GM03348 (cell line): ENCODE data around the gene TMEM139.
A peak's percentile ranks its signal among the peaks of the same experiment; 100 is the strongest.

Experiments
- DNase-seq: peaks from one replicate; pipeline ENCODE4 v3.0.0; 2012; ENCODE audit warnings: low spot score

The TMEM139 gene

DNA sequence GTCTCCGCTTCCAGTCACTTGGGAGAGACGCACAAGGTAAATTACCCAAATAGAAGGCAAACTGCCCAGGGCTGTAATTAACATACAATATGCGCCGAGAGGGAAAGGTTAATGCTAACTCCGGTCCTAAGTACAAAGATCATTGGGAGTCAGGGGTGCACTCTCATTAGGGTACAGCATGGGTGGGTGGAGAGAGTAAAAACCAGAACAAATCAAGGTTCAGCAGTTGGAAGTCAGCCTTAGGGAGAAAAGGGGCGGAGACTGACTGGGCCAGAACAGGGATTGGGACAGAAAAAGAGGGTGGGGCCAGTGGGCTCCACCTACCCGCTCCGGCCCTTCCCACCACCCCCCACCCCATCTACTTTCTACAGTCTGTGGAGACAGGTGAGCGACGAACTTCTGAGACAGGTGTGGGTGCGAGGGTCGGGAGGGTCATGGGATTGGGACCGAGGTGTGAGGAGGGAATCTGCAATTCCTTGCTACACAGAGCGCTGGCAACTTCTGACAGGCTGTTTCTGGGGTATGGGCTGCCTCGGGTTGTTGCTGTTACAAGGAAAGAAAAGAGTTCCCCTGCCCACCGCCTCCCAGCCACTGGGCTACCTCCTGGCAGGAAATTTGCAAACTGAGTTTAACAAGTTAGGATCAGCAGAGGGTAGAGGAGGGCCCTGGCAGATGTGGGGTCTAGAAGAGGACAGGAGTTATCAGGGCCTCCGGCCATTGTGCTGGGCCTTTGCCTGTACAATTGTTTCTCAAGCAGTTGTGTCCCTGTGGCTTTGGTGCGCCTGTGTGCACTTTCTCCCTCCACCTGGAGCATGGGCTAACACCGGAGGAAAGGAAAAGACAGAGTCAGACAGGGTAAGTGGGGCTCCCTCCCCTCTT, at the start of gene TMEM139:
Gene TMEM139, plus strand, starts transcription at position 368 of the 879 bp plus-strand sequence. CDS start 1,000 bp downstream, outside the sequence.
- DNase-seq = no peak

DNA sequence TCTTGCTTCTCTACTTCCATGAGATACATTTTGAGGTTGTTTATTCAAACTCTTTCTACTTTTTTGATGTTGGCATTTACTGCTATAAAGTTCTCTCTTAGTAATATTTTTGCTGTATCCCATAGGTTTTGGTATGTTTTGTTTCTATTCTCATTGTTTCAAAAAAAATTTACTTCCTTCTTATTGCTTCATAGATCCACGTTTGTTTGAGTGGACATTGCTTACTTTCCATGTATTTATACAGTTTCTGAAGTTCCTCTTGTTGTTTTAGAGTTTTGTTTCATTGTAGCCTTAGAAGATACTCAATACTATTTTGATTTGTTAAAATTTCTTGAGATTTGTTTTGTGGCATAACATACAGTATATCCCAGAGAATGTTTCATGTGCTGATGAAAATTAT, 49.2 kb upstream of the TMEM139 start:
- no peak for DNase-seq

DNA sequence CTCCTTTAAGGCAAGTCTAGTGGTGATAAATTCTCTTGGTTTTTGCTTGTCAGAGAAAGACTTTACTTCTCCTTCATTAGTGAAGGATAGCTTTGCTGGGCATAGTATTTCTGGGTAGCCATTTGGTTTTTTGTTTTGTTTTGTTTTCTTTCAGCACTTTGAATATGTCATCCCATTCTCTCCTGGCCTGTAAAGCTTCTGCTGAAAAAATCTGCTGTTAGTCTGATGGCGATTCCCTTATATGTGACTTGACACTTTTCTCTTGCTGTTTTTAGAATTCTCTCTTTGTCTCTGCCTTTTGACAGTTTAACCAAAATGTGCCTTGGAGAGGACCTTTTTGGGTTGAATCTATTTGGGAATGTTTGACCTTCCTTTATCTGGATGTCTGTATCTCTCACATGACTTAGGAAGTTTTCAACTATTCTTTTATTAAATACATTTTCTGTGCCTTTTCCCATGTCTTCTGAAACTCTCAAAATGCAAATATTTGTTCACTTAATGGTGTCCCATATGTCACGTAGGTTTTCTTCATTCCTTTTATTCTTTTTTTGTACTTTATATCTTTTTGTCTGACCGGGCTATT, 48.3 kb upstream of the TMEM139 start:
- DNase-seq = no peak

DNA sequence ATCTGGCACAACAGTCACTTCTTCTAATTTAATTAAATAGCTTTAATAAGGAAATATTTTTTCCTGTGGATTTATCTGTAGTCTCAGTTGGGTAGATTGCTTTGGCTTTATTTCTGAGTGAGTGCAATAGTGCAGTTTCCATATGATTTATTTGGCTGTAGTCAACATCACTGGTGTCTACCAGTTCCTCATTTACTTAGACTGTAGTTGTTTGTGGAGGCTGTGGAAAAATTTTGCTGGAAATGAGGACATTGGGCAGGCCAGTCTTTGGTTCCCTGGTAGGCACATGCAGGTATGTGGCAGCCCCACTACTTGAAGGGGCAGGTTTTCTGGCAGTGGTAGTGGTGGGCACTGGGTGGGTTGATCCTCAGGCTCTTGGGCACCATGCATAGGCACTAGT, 47.4 kb upstream of the TMEM139 start:
- DNase-seq = no peak

DNA sequence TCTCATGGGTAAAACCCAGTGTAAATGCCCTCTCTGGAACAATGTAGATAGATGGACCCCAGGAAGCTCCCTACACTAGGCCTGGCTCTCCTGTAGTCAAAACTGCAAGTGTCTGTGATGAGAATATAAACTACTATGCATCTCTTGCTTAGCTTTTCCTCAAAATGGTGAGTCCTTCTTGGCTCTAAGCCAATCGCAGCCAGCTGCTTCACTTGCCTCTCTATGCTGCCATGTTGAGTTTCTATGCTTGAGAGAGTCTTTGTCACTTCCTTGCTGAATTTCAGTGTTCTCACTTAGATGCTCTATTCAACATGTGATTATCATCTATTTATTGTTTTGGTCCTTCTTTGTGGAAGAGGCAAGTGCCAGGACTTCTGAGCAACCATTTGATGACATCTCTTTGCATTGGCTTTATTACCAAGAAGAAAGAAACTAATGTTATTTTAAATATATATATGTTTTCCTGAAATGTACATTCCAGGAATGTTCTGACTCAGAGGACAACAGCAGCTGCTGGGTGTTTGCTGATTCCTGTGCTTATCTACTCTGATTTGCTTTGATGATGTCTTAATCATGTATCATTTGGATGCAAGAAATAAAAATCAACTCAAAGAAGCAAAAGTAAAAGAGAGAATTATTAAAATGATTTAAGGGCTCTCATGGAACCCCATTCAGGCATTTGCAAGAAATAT, 46.3 kb upstream of the TMEM139 start:
- no peak for DNase-seq

DNA sequence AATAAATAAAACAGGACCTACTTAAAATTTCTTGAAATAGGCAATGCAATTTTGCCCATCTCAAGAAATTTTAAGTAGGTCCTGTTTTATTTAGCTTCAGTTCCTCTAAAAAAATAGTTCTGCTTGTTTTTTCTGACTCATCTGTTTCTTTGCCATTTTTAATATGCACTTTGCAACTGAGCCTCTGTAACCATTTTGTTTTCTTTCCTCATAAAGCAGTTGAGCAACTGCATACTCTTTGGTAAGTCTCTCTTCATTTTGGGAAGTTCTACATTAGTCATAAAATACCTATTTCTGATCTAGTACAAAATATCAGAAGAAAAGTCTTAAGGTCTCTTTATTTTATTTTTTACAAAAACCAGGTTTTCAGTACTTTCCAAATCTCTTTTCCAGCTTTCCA, 44.9 kb upstream of the TMEM139 start:
- DNase-seq = peak; percentile 34

DNA sequence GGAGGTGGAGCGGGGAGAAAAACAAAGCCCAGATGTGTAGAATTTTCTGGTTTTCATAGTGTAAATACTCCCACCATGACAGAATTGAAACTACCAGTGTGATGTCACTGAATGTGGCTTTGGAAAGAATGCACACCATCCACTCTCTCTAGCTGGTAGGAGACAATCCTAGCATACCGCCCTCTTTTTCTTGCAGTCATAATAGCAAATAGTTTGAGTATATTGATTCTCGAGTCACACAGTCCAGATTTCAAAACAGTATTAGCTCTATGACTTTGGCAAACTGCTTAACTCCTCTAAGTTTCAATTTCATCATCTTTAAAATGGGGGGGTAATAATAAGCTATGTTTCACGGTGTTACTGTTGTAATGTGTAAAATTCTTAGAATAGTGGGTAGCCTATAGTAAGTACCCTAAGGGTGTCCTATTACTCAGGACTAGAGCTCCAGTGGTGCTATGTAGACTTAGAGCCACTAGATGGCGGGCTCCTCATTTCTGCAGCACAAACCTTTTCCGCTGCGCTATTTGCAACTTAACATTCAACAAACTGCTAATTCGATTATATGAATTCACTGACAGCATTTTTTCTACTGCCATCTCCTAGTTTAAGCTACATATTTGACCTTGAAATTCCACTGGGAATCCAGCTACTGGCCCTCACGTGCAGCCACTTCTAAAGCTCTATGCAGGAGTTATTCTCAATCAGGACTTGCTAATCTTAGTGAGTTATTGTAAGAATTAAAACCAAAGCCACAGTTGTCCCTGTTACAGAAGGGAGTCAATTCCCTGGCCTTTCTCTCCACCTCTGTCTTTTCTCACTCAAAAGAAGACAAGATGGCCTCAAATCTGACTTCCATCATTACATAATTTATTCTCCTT, 44.2 kb upstream of the TMEM139 start:
- DNase-seq = peak; percentile 70

DNA sequence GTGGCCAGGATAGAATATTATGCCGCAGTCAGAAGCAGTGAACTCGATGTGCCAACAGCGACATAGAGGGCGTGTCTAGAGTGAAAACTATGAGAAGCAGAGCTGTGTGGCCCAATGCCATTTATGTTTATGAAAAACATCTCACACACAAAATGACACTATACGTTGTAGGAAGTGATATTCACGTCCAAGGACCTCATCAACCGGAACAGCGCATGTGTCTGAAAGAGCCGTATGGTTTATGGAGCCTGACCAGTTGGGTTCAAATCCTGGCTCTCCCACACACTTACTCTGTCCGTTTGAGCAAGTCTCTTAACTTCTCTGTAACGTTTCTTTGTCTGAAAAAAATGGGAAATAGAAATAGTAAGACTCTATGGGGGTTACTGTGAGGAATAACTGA, 42.5 kb upstream of the TMEM139 start:
- no peak for DNase-seq

DNA sequence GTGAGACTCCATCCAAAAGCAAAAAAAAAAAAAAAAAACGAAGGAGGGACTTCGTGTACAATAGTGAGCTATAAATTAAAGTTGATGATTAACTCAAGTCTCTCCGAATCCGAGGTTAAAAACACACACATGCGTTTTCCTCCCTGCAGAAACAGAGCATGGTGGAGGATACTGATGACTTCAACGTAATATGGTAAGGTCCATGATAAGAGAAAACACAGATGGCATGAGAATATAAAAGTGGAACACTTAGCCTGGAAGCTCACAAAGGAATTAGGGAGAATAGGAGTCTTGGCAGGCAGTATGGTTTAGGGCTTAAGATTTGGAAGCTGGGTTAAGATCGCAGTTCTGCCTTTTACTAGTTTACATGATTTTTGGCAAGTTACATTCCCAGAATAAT, 41.6 kb upstream of the TMEM139 start:
- DNase-seq = no peak

DNA sequence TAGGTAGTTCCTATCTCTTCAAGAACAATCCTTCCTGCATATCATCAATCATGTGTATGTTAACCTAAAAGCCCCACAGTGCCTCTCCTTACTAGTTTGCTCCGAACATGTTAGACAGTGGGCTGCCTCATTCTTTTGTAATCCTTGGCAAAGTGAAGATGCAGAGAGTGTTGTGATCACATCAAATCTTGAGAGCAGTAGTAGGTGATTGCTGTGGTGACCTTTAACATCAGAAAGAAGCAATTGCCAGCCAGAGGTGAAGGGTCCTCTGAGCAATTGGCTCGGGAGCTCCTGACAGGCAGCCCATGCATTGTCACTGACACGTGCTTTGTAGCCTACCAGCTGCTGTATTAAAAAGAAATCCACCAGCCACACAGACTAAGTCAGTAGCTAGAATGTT, 41.1 kb upstream of the TMEM139 start:
- DNase-seq = no peak

DNA sequence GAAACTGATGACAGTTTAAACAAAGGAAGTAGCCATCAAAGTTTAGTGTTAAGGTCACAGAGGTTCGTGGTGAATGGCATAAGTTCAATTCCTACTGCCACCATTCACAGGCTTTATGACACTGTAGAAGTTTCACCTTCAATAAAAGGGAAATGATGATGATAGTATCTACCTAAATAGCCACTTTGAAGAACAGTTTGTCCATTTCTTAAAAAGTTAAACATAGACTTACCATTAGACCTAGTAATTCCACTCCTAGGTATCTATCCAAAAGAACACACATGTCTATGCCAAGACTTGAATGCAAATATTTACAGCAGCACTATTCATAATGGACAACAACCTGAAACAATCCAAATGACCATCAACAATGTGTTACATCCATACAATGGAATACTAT, 40.4 kb upstream of the TMEM139 start:
- DNase-seq = no peak

DNA sequence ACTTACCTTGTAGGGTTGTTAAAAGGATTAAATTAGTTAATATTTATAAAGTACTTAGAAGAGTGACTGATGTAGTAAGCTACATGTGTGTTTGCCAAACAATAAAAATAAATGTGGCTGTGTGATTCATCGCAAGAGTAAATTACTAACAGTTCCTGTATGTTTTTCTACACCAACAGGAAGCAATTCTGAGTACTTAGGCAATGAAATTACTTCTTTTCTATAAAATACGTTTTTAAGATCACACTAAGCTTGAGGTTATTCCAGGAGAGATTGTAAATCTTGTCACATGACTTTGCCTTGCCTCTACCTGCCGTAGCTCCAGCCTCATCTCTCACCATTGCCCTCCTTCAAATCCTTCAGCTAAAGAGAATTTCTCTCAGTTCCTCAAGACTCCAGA, 39.6 kb upstream of the TMEM139 start:
- peak; percentile 37 for DNase-seq

DNA sequence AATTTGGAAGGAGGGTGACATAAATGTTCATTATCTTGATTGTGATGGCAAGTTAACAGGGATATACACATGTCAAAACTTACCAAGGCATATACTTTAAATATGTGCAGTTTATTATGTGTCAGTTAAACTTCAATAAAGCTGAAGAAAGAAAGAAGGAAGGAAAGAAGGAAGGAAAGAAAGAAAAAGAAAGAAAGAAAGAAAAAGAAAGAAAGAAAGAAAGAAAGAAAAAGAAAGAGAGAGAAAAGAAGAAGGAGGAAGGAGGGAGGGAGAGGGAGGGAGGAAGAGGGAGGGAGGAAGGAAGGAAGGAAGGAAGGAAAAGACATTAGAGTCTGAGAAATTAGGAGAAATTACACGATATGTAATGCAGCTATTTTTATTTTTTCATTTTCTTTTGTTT, 37.4 kb upstream of the TMEM139 start:
- no peak for DNase-seq

DNA sequence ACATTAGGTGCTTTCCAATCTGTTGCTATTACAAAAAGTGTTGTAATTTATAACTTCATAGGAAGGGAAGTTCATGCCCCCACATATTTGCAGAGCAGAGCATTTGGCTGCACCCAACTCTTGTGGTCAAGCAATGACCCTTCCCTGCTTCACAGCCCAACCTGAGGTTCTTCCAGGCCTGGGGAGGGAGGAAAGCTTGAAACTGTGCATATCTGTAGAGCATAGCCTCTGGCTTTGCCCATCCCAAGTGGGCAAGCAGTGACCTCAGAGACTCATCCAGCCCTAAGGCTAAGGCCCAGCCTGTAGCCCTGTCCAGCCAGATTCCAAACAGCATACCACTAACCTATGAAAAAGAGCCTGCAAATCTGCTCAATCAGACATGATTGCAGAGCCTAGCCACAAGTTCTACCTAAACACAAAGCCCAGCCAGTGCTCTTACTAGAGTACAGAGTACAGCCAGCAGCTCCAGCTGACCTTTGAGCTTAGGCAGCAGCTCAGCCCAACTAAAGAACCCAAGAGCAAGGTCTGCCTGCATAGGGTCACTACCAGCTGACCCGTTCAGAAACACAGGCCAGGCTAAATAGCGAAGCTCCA, 35.9 kb upstream of the TMEM139 start:
- no peak for DNase-seq

DNA sequence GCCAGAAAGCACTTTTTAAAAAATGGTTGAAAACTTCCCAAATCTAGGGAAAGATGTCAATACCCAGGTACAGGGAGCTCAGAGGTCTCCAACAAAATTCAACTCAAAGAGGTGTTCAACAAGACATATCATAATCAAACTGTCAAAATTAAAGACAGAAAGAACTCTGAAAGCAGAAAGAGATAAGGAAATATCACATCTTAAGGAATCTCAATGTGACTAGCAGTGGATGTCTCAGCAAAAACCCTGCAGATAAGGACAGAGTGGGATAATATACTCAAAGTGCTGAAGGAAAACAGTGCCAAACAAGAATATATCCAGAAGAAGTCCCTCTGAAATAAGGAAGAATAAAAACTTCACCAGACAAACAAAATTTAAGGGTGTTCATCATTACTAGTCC, 34.6 kb upstream of the TMEM139 start:
- no peak for DNase-seq

DNA sequence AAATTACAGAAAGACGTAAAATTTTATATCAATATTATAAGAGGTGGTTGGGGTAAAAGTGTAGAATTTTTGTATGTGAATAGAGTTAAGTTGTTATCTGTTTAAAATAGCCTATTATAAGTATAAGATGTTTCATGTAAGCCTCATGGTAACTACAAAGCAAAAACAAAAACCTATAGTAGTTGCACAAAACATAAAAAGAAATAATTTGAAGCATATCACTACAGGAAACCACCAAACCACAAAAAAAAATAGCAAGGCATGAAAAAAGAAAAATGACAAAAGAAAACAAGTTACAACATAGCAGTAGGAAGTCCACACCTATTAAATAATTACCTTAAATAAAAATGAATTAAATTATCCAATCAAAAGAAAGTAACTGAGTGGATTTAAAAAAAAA, 33.9 kb upstream of the TMEM139 start:
- no peak for DNase-seq

DNA sequence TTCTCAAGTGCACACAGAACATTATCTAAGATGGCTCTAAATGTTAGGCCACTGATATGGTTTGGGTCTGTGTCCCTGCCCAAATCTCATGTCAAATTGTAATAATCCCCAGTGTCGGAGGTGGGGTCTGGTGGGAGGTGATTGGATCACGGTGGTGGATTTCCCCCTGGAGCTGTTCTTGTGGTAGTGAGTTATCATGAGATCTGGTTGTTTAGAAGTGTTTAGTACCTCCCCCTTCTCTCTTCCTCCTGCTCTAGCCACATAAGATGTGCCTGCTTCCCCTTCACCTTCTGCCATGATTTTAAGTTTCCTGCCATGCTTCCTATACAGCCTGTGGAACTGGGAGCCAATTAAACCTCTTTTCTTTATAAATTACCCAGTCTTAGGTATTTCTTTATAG, 32.8 kb upstream of the TMEM139 start:
- no peak for DNase-seq

DNA sequence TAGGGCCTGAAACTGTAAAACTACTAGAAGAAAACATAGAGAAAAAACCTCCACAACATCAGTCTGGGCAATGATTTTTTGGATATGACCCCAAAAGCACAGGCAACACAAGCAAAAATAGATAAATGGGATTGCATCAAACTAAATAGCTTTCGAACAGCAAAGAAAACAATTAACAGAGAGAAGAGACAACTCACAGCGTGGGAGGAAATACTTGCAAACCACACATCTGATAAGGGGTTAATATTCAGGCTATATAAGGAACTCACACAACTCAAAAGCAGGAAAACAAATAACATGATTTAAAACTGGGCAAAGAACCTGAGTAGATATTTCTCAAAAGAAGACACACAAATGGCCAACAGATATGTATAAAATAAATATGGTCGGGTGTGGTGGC, 29.2 kb upstream of the TMEM139 start:
- no peak for DNase-seq

DNA sequence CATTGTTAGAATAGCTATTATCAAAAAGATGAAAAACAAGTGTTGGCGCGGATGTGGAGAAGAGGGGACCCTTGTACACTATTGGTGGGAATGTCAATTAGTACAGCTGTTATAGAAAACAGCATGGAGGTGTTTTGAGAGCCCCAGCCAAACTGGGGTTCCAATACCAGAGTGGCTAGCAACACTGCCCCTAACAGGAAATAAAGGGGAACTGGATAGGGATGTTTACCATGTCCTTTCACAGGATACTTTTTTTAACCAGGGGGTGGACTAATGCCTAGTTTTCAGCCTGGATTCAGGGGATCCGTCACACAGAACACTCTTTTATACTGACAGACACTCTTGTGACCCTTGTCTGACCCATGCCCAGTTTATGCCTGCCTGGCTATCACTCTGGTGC, 28.4 kb upstream of the TMEM139 start:
- no peak for DNase-seq

DNA sequence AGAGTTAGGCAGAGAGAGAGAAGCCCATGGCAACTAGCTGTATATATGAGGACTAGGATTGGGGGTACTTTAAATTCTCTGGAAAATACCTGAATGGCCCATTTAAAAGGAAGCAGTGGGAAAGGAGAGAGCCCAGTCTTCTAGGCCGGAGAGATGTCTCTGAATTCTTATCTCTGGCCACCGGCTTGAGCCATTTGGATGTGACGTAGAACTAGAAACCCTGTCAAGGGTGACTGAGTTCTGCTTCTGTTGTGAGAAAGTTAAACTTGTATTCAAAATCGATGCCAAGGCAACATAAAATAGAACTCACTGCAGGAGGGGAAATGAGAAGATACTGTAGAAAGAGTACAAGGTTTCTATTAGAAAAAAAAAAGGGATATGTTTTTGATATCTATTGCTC, 27.8 kb upstream of the TMEM139 start:
- DNase-seq = no peak

DNA sequence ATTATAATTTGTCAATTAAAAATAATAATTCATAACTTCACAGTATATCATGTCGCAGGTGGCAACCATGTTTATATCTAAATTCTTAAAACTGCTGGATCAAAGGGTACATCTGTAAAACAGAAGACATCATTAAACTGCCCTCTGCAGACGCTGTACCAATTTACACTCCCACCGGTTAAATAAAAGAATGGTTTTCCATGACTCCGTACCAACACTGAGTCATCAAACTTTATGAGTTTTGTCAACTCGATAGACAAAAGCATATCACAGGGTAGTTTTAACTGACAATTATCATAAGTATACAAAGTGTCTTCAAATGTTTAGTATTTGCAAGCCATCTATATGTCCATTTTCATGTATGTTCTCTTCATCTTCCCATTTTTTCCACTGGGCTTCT, 27.3 kb upstream of the TMEM139 start:
- no peak for DNase-seq

DNA sequence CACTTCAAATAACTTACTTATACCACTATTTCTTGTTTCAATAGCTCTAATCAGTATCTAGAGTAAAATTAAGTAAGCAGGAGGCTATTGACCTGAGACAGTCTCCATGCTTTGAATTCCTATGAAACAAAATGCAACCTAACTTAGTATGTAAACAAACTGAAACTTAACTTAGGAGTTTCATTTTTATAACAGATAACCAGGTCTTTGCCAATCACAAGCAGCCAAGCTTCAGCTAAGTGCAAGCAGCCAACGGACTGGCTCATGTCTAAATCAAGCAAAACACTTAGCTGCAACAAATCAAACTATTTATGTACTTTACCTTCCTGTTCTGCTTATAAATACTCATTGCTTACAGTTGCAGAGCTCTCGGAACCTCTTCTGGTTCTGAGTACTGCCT, 25.9 kb upstream of the TMEM139 start:
- no peak for DNase-seq
